GM12878 (cell line): ENCODE measurements around the gene P2RY1. TPM values are rescaled to one million over a fixed set of nuclear protein-coding genes. Genes with fewer than 3 reads are reported as not detected.

Experiments used
- polyA plus RNA-seq, 11 experiments: library from polyadenylated mRNA; depleted of rRNA in 4 of 11; unstranded in 6 of 11; stranded (reverse) in 5 of 11; fragments of >200 nt; fragmentation: Nextera tagmentation in 4 of 11; fragmentation: Illumina TruSeq in 1 of 11; extraction: Ambion mirVana in 4 of 11; extraction: Trizol in 1 of 11; gene quantifications; 1 replicate in 1 of 11; 2 replicates in 10 of 11; pipeline versions ENCODE4 v1.2.1 to v1.2.3, GENCODE V29; 2011 to 2016; ENCODE audit warnings: inconsistent platforms in 2 of 11, missing spikeins in 2 of 11, low read depth in 1 of 11
- small RNA-seq: library from RNA; depleted of rRNA; stranded (forward); fragments of <200 nt; gene quantifications from one replicate; pipeline ENCODE3, GENCODE V24; 2014
- total RNA-seq, 4 experiments: library from RNA; depleted of rRNA in 3 of 4; stranded (reverse); fragments of >200 nt in 3 of 4; fragmentation: Illumina TruSeq in 1 of 4; extraction: Trizol in 1 of 4; gene quantifications; 2 replicates each; pipeline versions ENCODE4 v1.2.1 to v1.2.3, GENCODE V29; 2013 to 2021
- TF ChIP-seq, protein P1 (sequence below), 3 experiments: IDR thresholded peaks in 2 of 3; conservative IDR thresholded peaks in 1 of 3; 2 replicates each; pipeline ENCODE4 v1.5.1; 2011; ENCODE audit warnings: low read depth in 3 of 3, low read length in 3 of 3, mild to moderate bottlenecking in 3 of 3, control low read depth in 2 of 3, moderate library complexity in 2 of 3, inconsistent platforms in 1 of 3, mixed read lengths in 1 of 3; ENCODE audit not compliant: control insufficient read depth in 2 of 3, insufficient read depth in 1 of 3; ENCODE audit errors: extremely low read depth in 1 of 3

Gene P2RY1
- total and polyA plus RNA-seq, 10 of the 15 experiments (the other 5 are each of a cell fraction or from before 2014, with no cell fraction given) = 0.01 to 3.4 (median 1.9) TPM

DNA sequence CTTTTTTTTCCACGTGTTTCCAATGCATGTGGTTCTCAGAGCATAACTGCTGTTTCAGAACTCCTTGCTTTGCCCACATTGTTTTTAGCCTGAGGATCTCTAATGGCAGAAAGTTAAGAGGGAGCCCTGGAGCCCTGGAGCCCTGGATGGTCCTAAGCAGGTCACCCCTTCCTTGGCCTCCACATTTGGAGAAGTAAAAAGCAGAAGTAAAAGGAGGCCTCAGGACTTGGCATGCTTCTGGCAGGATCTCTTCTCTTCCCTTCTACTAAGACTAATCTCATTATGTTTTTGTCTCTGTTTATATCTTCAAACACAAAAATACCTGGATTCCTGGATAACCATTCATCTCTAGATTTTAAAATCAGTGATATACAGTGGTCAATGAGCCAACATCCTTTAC, 50.1 kb downstream of the P2RY1 start (continued):
- TF ChIP-seq, protein P1, sequence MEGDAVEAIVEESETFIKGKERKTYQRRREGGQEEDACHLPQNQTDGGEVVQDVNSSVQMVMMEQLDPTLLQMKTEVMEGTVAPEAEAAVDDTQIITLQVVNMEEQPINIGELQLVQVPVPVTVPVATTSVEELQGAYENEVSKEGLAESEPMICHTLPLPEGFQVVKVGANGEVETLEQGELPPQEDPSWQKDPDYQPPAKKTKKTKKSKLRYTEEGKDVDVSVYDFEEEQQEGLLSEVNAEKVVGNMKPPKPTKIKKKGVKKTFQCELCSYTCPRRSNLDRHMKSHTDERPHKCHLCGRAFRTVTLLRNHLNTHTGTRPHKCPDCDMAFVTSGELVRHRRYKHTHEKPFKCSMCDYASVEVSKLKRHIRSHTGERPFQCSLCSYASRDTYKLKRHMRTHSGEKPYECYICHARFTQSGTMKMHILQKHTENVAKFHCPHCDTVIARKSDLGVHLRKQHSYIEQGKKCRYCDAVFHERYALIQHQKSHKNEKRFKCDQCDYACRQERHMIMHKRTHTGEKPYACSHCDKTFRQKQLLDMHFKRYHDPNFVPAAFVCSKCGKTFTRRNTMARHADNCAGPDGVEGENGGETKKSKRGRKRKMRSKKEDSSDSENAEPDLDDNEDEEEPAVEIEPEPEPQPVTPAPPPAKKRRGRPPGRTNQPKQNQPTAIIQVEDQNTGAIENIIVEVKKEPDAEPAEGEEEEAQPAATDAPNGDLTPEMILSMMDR (IDR thresholded peaks at IDR 0.05 in 2 of 3, conservative IDR thresholded peaks at IDR 0.05 in 1 of 3; ENCODE audit: control insufficient read depth in 2 of 3, extremely low read depth in 1 of 3, insufficient read depth in 1 of 3, low read depth in 3 of 3, low read length in 3 of 3) = no peak
- TF ChIP-seq, all 136 proteins: peak for 0

Small RNAs within 50 kb of the gene (small RNA-seq; reads per million reads assigned to genes)
- not detected for gene ATP5MGP5
